Ovary (tissue), 9 donors: ENCODE results near the gene ATAD2B. TPM values are rescaled to one million over a fixed set of nuclear protein-coding genes. Genes with fewer than 3 reads are reported as not detected.

Experiments
- DNase-seq, 5 donors: peaks; one replicate each; pipeline ENCODE4 v3.0.0-alpha.2; 2019 to 2020
- H3K27ac ChIP-seq, 2 donors: fragments of 200-600 bp; one replicate each; pipeline versions ENCODE4 v1.5.1 to v1.8.0; 2019 to 2022
- H3K27me3 ChIP-seq: fragments of 200-600 bp; one replicate; pipeline ENCODE4 v1.8.0; 2022
- H3K36me3 ChIP-seq: fragments of 200-600 bp; sonication (generic); one replicate; pipeline ENCODE4 v1.5.1; 2019
- H3K4me1 ChIP-seq: one replicate; pipeline ENCODE4 v1.8.1; 2013; ENCODE audit warnings: mild to moderate bottlenecking, moderate library complexity; ENCODE audit not compliant: insufficient read depth
- H3K4me3 ChIP-seq: fragments of 200-600 bp; sonication (generic); one replicate; pipeline ENCODE4 v1.5.1; 2017
- H3K9me3 ChIP-seq, 2 donors: fragments of 200-600 bp in 1 of 2; sonication (generic) in 1 of 2; one replicate each; pipeline versions ENCODE4 v1.5.1 to v1.8.1; 2013 to 2019; ENCODE audit warnings: mild to moderate bottlenecking in 1 of 2, moderate library complexity in 1 of 2
- EP300 ChIP-seq: sonication (generic); formaldehyde crosslinking; IDR thresholded peaks from one replicate; pipeline ENCODE4 v1.6.1; 2017; ENCODE audit warnings: antibody characterized with exemption
- POLR2A ChIP-seq: fragments of 450-650 bp; IDR thresholded peaks from one replicate; pipeline ENCODE4 v1.6.1; 2017; ENCODE audit warnings: antibody characterized with exemption, mild to moderate bottlenecking, moderate library complexity
- WGBS, 3 donors: extraction: QIAGEN DNeasy Blood & Tissue Kit in 1 of 3; methylation state at CpG; one replicate each; pipeline versions ENCODE4 v1.1.5 to v1.1.7; 2013 to 2017; 5-methylcytosine and 5-hydroxymethylcytosine counted together
- intact Hi-C, 4 donors: fragments of 100-400 bp; cut with DNase I; formaldehyde crosslinking; loops; one replicate each; pipeline versions ENCODE4 v1.11.0 to v1.15.1; 2022 to 2023
- polyA plus RNA-seq, 2 donors: library from polyadenylated mRNA; stranded (reverse); fragments of 200-250 nt in 1 of 2; fragments of 350-450 nt in 1 of 2; fragmentation: Illumina TruSeq in 1 of 2; extraction: RNeasy Lipid Tissue Mini Kit (QIAGEN cat#74804) in 1 of 2; gene quantifications; one replicate each; pipeline ENCODE4 v1.2.3, GENCODE V29; 2013 to 2014
- total RNA-seq, 7 donors: library from RNA; depleted of rRNA in 2 of 7; stranded (reverse); fragments of >200 nt in 2 of 7; fragmentation: NEBNext Ultra II Directional in 3 of 7; extraction: Animal tissue kit (Norgen Biotek cat#: 25700) in 3 of 7; gene quantifications; one replicate each; pipeline versions ENCODE4 v1.1.0 to v1.2.4, GENCODE V29; 2016 to 2023
- TF ChIP-seq, protein P1 (sequence below), 3 donors: fragments of 450-650 bp in 2 of 3; fragments of 200-600 bp in 1 of 3; IDR thresholded peaks; one replicate each; pipeline versions ENCODE4 v1.5.1 to v1.8.0; 2016 to 2022; ENCODE audit warnings: antibody characterized with exemption in 3 of 3, mild to moderate bottlenecking in 1 of 3
- donor health status: DM: no; HTN: no; CAD: no; lungs with moderate emphysema.
- donor health status: DM: no; HTN: no; CAD: no.
- donor health status: Bipolar disorder and iron deficiency.
- donor health status: DM: yes; HTN: yes; CAD: no.
- donor health status: DM: no; HTN: no; CAD: no.
- donor health status: DM: yes; HTN: yes; CAD: no.

ATAD2B gene
- total and polyA plus RNA-seq, 9 donors, result 4.5 to 29.6 (median 19.8) TPM

DNA sequence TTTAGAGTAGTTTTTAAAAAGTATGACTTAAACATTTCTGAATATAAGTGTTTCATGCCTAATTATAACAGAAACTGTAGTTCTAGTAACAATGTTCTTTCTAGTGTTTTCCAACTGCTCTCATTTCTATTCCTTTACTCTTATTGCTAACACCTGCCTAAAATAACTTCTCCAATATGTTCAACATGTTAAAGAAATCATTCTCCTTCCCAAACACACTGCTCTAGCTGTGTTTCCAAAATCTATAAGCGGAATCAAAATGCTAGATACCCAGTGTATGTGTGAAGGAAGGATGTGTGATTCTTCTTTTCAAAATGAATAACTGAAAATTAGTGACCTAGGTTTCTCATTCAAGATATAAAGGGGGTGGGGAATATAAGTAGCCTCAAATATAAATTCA lies 89.1 kb downstream of the ATAD2B start:
- no peaks in the 10 kb centered on the region for H3K27me3 ChIP-seq
- DNase-seq, result no peak
- TF ChIP-seq POLR2A (no peak), EP300 (no peak)
- TF ChIP-seq, protein P1, sequence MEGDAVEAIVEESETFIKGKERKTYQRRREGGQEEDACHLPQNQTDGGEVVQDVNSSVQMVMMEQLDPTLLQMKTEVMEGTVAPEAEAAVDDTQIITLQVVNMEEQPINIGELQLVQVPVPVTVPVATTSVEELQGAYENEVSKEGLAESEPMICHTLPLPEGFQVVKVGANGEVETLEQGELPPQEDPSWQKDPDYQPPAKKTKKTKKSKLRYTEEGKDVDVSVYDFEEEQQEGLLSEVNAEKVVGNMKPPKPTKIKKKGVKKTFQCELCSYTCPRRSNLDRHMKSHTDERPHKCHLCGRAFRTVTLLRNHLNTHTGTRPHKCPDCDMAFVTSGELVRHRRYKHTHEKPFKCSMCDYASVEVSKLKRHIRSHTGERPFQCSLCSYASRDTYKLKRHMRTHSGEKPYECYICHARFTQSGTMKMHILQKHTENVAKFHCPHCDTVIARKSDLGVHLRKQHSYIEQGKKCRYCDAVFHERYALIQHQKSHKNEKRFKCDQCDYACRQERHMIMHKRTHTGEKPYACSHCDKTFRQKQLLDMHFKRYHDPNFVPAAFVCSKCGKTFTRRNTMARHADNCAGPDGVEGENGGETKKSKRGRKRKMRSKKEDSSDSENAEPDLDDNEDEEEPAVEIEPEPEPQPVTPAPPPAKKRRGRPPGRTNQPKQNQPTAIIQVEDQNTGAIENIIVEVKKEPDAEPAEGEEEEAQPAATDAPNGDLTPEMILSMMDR (IDR thresholded peaks at IDR 0.05), result no peak
- H3K9me3 ChIP-seq, result no peaks in the 10 kb centered on the region
- no peak overlapping the region for H3K4me3 ChIP-seq
- no peaks in the 10 kb centered on the region for H3K36me3 ChIP-seq
- WGBS, 3 donors, result 96 to 100% (median 100%) methylated on average over 1 of the region's 1 CpG
- no peaks in the 10 kb centered on the region for H3K4me1 ChIP-seq
- H3K27ac ChIP-seq, result no peak overlapping the region
- intact Hi-C loops, result no loop called here

DNA sequence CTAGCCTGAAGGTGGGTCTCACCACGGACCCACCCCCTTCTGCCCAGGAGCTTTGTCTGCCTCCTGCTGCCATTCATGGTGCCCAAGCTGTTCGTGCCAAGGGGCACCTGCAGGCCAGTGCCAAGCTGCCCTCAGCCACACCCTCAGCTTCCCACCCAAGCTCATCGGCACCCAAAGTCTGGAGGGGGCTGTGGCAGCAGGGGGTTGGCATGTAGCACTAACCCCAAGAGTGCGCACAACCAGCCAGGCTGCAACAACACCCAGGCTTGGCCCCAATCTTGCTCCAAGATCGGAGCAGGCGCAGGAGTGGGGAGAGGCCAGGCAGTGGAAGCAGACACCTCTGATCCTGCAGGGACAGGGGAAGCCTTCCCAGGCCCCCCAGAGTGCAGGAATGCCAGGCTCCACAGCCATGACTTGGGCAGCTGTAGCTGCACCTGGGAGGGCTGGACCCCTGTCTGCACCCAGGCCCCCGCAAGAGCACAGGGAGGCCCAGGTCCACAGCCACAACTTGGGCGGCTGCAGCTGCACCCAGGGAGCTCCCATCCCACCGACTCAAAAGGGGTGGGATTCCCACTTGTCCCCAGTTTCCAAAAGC lies 89.9 kb downstream of the ATAD2B start:
- WGBS, 3 donors, result 81 to 96% (median 84%) methylated on average over 7 to 9 of the region's 9 CpGs

DNA sequence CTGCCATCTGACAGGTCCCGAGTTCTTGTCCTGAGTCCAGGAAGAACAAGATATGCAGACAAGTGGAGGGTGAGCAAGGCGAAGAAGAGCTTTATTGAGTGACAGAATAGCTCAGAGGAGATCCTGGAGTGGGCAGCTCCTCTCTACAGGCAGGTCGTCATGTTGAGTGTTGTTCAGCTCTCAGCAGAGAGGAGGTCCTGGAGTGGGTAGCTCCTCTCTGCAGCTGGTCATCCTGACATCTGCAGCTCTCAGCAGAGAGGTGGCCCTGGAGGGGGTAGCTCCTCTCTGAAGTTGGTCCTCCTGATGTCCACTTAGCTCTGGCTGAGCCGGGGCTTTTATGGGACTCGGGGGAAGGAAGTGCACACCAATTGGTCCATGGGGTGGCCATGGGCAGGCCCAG lies 90.4 kb downstream of the ATAD2B start:
- intact Hi-C loops, result no loop called here

More for the DNA sequence above, 89.9 kb downstream of the ATAD2B start:
- Histone ChIP-seq H3K9me3 (no peaks in the 10 kb centered on the region), H3K4me3 (no peak overlapping the region), H3K27ac (no peak overlapping the region), H3K27me3 (no peaks in the 10 kb centered on the region), H3K4me1 (no peaks in the 10 kb centered on the region), H3K36me3 (no peaks in the 10 kb centered on the region)
- intact Hi-C loops, result no loop called here
- TF ChIP-seq, protein P1 (IDR thresholded peaks at IDR 0.05), result no peak
- TF ChIP-seq POLR2A, result no peak
- no peak for TF ChIP-seq EP300
- no peak for DNase-seq

DNA sequence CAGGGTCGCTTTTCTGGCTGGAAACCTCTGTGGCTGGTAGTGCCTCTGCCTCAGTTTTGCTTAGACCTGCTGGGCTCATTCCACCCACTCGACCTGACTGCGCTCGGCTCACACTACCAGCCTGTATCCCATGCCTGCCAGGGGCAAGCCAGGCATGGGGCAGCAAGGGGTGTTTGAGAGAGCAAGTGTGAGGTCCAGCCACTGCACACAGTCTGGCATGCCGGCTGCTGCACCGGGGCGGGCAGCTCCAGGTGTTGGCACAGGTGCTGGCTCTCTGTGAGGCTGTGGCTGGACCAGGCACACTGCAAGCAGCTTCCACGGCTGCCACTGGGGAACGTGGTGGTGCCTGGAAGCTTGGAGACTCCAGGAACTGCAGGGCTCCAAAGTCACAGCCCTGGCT lies 90.9 kb downstream of the ATAD2B start:
- TF ChIP-seq EP300, result no peak
- TF ChIP-seq, protein P1 (IDR thresholded peaks at IDR 0.05), result no peak
- Histone ChIP-seq H3K27ac (no peak overlapping the region), H3K36me3 (no peaks in the 10 kb centered on the region), H3K9me3 (no peaks in the 10 kb centered on the region), H3K4me1 (no peaks in the 10 kb centered on the region), H3K4me3 (no peak overlapping the region), H3K27me3 (no peaks in the 10 kb centered on the region)
- 95 to 99% (median 96%) methylated on average over 9 of the region's 9 CpGs for WGBS, 3 donors
- no peak for DNase-seq
- intact Hi-C loops, result no loop called here

More for the DNA sequence above, 90.4 kb downstream of the ATAD2B start:
- no peaks in the 10 kb centered on the region for H3K36me3 ChIP-seq
- H3K4me3 ChIP-seq, result no peak overlapping the region
- no peaks in the 10 kb centered on the region for H3K4me1 ChIP-seq
- no peaks in the 10 kb centered on the region for H3K9me3 ChIP-seq
- DNase-seq, result no peak
- no peaks in the 10 kb centered on the region for H3K27me3 ChIP-seq
- no peak overlapping the region for H3K27ac ChIP-seq
- WGBS, 3 donors, result 94 to 98% (median 96%) methylated on average over 5 of the region's 5 CpGs
- TF ChIP-seq POLR2A (no peak), EP300 (no peak)
- TF ChIP-seq, protein P1 (IDR thresholded peaks at IDR 0.05), result no peak
